Tibial nerve (tissue), 4 donors: ENCODE data around the gene PHYKPL. TPM values are rescaled to one million over a fixed set of nuclear protein-coding genes. Genes with fewer than 3 reads are reported as not detected.

Experiments
- DNase-seq, 2 donors: peaks; one replicate each; pipeline ENCODE4 v3.0.0-alpha.2; 2019; ENCODE audit warnings: low spot score in 2 of 2
- H3K27ac ChIP-seq, 4 donors: fragments of 200-600 bp; sonication (generic) in 3 of 4; one replicate each; pipeline ENCODE4 v1.5.1; 2017 to 2019; ENCODE audit warnings: mild to moderate bottlenecking in 1 of 4
- H3K27me3 ChIP-seq, 2 donors: fragments of 200-600 bp; sonication (generic) in 1 of 2; one replicate each; pipeline versions ENCODE4 v1.5.1 to v1.6.0; 2017 to 2019
- H3K36me3 ChIP-seq, 3 donors: fragments of 200-600 bp; sonication (generic); one replicate each; pipeline ENCODE4 v1.5.1; 2018 to 2019
- H3K4me1 ChIP-seq, 4 donors: fragments of 200-600 bp; sonication (generic) in 3 of 4; one replicate each; pipeline ENCODE4 v1.5.1; 2017 to 2019
- H3K4me3 ChIP-seq, 4 donors: fragments of 200-600 bp; sonication (generic) in 3 of 4; one replicate each; pipeline ENCODE4 v1.5.1; 2017 to 2019; ENCODE audit warnings: mild to moderate bottlenecking in 1 of 4, moderate library complexity in 1 of 4
- H3K9me3 ChIP-seq, 4 donors: fragments of 200-600 bp; sonication (generic) in 3 of 4; one replicate each; pipeline ENCODE4 v1.5.1; 2017 to 2019
- CTCF ChIP-seq, 5 experiments: fragments of 200-600 bp in 3 of 5; fragments of 450-650 bp in 2 of 5; sonication (generic) in 3 of 5; IDR thresholded peaks; one replicate each; pipeline ENCODE4 v1.5.1; 2016 to 2019; ENCODE audit warnings: antibody characterized with exemption in 5 of 5, mild to moderate bottlenecking in 3 of 5, moderate library complexity in 2 of 5
- EP300 ChIP-seq, 2 donors: sonication (generic); formaldehyde crosslinking; IDR thresholded peaks; one replicate each; pipeline ENCODE4 v1.6.1; 2017; ENCODE audit warnings: antibody characterized with exemption in 2 of 2, mild to moderate bottlenecking in 1 of 2
- POLR2A ChIP-seq, 2 donors: fragments of 450-650 bp; IDR thresholded peaks; one replicate each; pipeline ENCODE4 v1.6.1; 2017; ENCODE audit warnings: antibody characterized with exemption in 2 of 2, mild to moderate bottlenecking in 2 of 2, moderate library complexity in 2 of 2
- WGBS, 2 donors: methylation state at CpG; one replicate each; pipeline ENCODE4 v1.1.5; 2018; 5-methylcytosine and 5-hydroxymethylcytosine counted together
- total RNA-seq, 4 donors: library from RNA; depleted of rRNA; stranded (reverse); fragments of >200 nt; gene quantifications; one replicate each; pipeline ENCODE4 v1.1.0, GENCODE V29; 2016

PHYKPL gene
- total RNA-seq, 4 donors from 2014 or later: 77.2 to 121 (median 97.1) TPM

DNA sequence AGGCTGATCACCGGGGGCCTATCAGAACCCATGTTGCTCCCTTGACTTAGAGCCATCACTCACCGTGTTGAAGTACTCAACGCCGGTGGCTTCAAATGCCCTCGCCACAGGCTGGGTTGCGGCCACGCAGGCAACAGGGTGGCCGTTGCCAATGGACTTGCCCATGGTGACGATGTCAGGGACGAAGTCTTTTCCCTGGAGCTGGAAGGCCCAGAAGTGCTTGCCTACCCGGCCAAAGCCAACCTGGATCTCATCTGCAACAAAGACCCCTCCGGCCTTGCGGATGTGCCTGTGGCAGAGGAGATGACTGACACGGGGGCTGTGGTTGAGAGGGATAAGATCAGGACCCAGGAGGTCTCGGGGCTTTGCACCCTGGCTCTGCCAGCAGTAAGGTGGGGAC is 10.3 kb downstream of the PHYKPL start:
- 93 to 97% methylated on average over 14 to 15 of the region's 15 CpGs for WGBS, 2 donors
- H3K4me3 ChIP-seq: no peak overlapping the region
- H3K27me3 ChIP-seq: no peaks in the 10 kb centered on the region
- peaks cover 0 to 11% (median 0%) of the 10 kb centered on the region in 4 donors for H3K4me1 ChIP-seq
- no peak for DNase-seq
- peaks cover 0 to 97% (median 6%) of the 10 kb centered on the region in 3 donors for H3K36me3 ChIP-seq
- no peak overlapping the region for H3K27ac ChIP-seq
- TF ChIP-seq CTCF (IDR thresholded peaks at IDR 0.05) (no peak), POLR2A (IDR thresholded peaks at IDR 0.05) (no peak), EP300 (IDR thresholded peaks at IDR 0.05) (no peak)
- peaks cover 0 to 3% (median 0%) of the 10 kb centered on the region in 4 donors for H3K9me3 ChIP-seq

- DNase-seq: no peak
- Histone ChIP-seq H3K4me3 (no peak overlapping the region), H3K27me3 (no peaks in the 10 kb centered on the region), H3K27ac (no peak overlapping the region), H3K36me3 (peaks cover 0 to 97% (median 6%) of the 10 kb centered on the region in 3 donors), H3K9me3 (no peaks in the 10 kb centered on the region), H3K4me1 (peaks cover 0 to 11% (median 0%) of the 10 kb centered on the region in 4 donors)
- TF ChIP-seq EP300 (IDR thresholded peaks at IDR 0.05) (no peak), CTCF (IDR thresholded peaks at IDR 0.05) (no peak), POLR2A (IDR thresholded peaks at IDR 0.05) (no peak)
- 92 to 96% methylated on average over 4 of the region's 5 CpGs for WGBS, 2 donors
Measured at GRCh38 chr5:178221853-178222252, 10.7 kb downstream of the PHYKPL start.

DNA sequence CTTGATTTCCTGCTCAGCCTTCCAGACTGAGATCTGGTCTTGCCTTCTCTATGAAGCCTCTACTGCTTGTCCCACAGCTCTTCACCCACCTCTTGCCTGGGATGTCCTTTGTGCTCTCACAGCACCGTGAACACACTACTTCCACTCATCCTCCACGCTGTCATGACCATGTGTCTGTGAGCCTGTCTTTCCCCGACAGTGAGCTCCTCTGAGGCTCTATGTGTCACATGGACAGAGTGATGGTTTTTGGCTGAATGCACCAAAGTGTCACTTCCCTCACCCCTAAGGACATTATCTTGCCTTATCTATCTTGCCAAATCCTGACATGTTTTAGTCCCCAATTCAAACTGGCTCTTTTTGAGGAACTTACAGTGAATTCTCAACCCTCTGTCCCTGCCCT is 11.3 kb downstream of the PHYKPL start:
- Histone ChIP-seq H3K27me3 (no peaks in the 10 kb centered on the region), H3K4me3 (no peak overlapping the region), H3K9me3 (no peaks in the 10 kb centered on the region), H3K4me1 (peaks cover 0 to 11% (median 0%) of the 10 kb centered on the region in 4 donors), H3K36me3 (peaks cover 0 to 97% (median 9%) of the 10 kb centered on the region in 3 donors), H3K27ac (no peak overlapping the region)
- 63 to 64% methylated on average over 3 of the region's 3 CpGs for WGBS, 2 donors
- TF ChIP-seq POLR2A (IDR thresholded peaks at IDR 0.05): no peak
- no peak for TF ChIP-seq CTCF (IDR thresholded peaks at IDR 0.05)
- TF ChIP-seq EP300 (IDR thresholded peaks at IDR 0.05): no peak
- no peak for DNase-seq

- Histone ChIP-seq H3K36me3 (peaks cover 0 to 97% (median 11%) of the 10 kb centered on the region in 3 donors), H3K27me3 (no peaks in the 10 kb centered on the region), H3K27ac (no peak overlapping the region), H3K9me3 (no peaks in the 10 kb centered on the region), H3K4me1 (peaks cover 0 to 11% (median 0%) of the 10 kb centered on the region in 4 donors), H3K4me3 (no peak overlapping the region)
- no peak for DNase-seq
- TF ChIP-seq POLR2A (IDR thresholded peaks at IDR 0.05) (no peak), CTCF (IDR thresholded peaks at IDR 0.05) (no peak), EP300 (IDR thresholded peaks at IDR 0.05) (no peak)
- 70 to 81% methylated on average over 3 of the region's 3 CpGs for WGBS, 2 donors
Measured at GRCh38 chr5:178218827-178219226, 13.8 kb downstream of the PHYKPL start.

- Histone ChIP-seq H3K27me3 (no peaks in the 10 kb centered on the region), H3K4me1 (peaks cover 0 to 8% (median 0%) of the 10 kb centered on the region in 4 donors), H3K4me3 (no peak overlapping the region), H3K27ac (no peak overlapping the region), H3K9me3 (no peaks in the 10 kb centered on the region), H3K36me3 (peaks cover 0 to 97% (median 11%) of the 10 kb centered on the region in 3 donors)
- no peak for TF ChIP-seq CTCF (IDR thresholded peaks at IDR 0.05)
- no peak for TF ChIP-seq POLR2A (IDR thresholded peaks at IDR 0.05)
- no peak for DNase-seq
- 79 to 87% methylated on average over 5 of the region's 5 CpGs for WGBS, 2 donors
Measured at GRCh38 chr5:178218237-178218776, 14.3 kb downstream of the PHYKPL start.
